Measurements from ENCODE around the gene POLR3C. TPM values are rescaled to one million over a fixed set of nuclear protein-coding genes. Genes with fewer than 3 reads are reported as not detected.
A peak's percentile ranks its signal among the peaks of the same experiment; 100 is the strongest.

POLR3C gene
- total RNA-seq, 6 experiments from 2014 or later = 31.4 to 39.1 (median 35.1) TPM

DNA sequence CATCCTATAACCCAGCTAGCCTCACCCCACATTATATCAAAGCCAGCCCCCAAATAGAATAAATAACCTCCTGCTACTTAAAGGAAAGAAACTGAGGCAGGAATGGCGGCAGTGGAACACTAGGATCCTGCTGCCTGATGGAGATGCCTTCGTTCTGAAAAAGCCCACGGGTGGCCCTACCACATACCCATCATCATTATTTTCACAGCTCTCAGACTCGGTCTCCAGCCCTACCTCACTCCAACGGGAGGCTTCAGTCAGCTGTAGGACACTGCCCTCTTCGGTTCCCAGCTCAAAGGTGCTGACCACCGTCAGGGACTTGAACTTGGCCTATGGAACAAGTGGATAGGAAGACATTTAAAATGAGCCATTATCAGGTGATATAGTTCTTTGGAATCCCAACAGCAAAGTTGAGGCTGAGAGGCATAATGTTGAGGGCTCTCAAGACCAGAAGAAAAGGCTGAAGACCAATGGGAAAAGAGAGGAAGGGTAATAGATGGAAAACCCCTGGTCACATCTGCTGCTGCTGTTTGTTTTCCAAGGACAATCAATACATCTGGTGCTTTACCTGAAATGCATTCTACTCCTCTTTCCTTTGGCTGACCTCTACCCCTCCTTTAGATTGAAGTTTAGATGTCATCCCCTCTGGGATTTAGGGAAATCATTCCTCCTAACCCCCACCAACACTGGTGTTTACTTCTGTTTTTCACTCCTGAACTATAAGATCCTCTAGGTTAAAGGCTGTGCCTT is 69.5 kb downstream of the POLR3C start:
- H3K27ac Mint-ChIP-seq = peak overlapping the region; percentile 100
- H3K36me3 Mint-ChIP-seq (ENCODE audit: low read depth) = peaks cover 6% of the 10 kb centered on the region; the same call in 1 of the 2 replicates
- H3K4me1 Mint-ChIP-seq (ENCODE audit: low read depth) = peaks cover 31% of the 10 kb centered on the region
- no peak overlapping the region for H3K4me3 Mint-ChIP-seq
- H3K9me3 Mint-ChIP-seq = no peaks in the 10 kb centered on the region
- no peak for DNase-seq
- TF ChIP-seq, protein P1, sequence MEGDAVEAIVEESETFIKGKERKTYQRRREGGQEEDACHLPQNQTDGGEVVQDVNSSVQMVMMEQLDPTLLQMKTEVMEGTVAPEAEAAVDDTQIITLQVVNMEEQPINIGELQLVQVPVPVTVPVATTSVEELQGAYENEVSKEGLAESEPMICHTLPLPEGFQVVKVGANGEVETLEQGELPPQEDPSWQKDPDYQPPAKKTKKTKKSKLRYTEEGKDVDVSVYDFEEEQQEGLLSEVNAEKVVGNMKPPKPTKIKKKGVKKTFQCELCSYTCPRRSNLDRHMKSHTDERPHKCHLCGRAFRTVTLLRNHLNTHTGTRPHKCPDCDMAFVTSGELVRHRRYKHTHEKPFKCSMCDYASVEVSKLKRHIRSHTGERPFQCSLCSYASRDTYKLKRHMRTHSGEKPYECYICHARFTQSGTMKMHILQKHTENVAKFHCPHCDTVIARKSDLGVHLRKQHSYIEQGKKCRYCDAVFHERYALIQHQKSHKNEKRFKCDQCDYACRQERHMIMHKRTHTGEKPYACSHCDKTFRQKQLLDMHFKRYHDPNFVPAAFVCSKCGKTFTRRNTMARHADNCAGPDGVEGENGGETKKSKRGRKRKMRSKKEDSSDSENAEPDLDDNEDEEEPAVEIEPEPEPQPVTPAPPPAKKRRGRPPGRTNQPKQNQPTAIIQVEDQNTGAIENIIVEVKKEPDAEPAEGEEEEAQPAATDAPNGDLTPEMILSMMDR (IDR thresholded peaks at IDR 0.05) = no peak
- H3K27me3 Mint-ChIP-seq (ENCODE audit: insufficient read depth) = peaks cover 1% of the 10 kb centered on the region; the same call in 1 of the 2 replicates

Small RNAs within 50 kb of the gene (microRNA-seq; reads per million reads assigned to microRNA genes)
- gene MIR6736 = not detected

Other genes starting within 250 kb of the POLR3C start
- 10 to 100 TPM; 17.1 to 22.0 (median 19.9) TPM for gene GPR89A, start 216.2 kb upstream of the POLR3C start, total RNA-seq (2021; fragmentation: NEBNext Ultra II Directional; extraction: Animal tissue kit (Norgen Biotek cat#: 25700))
- 1 to 10 TPM in 2 of 6 experiments, under 1 TPM in 4; 0.50 to 1.5 (median 0.88) TPM for gene PDZK1, start 116.8 kb upstream of the POLR3C start, total RNA-seq (2021; fragmentation: NEBNext Ultra II Directional; extraction: Animal tissue kit (Norgen Biotek cat#: 25700))
- gene CD160, start 104.7 kb upstream of the POLR3C start, total RNA-seq (2021; fragmentation: NEBNext Ultra II Directional; extraction: Animal tissue kit (Norgen Biotek cat#: 25700)) = not detected
- 10 to 100 TPM; 14.0 to 23.0 (median 21.2) TPM for gene RNF115, start 105 bp upstream of the POLR3C start, total RNA-seq (2021; fragmentation: NEBNext Ultra II Directional; extraction: Animal tissue kit (Norgen Biotek cat#: 25700))
- 1 to 10 TPM; 2.4 to 4.5 (median 3.6) TPM for gene NUDT17, start 21.4 kb downstream of the POLR3C start, total RNA-seq (2021; fragmentation: NEBNext Ultra II Directional; extraction: Animal tissue kit (Norgen Biotek cat#: 25700))
- gene PIAS3, start 34.9 kb downstream of the POLR3C start, total RNA-seq (2021; fragmentation: NEBNext Ultra II Directional; extraction: Animal tissue kit (Norgen Biotek cat#: 25700)) = 10 to 100 TPM; 45.2 to 53.8 (median 51.6) TPM
- 1 to 10 TPM in 4 of 6 experiments, under 1 TPM in 2; 0.75 to 2.0 (median 1.1) TPM for gene ANKRD35, start 61.7 kb downstream of the POLR3C start, total RNA-seq (2021; fragmentation: NEBNext Ultra II Directional; extraction: Animal tissue kit (Norgen Biotek cat#: 25700))
- 1 to 10 TPM in 4 of 6 experiments, under 1 TPM in 2; 0.78 to 1.3 (median 1.0) TPM for gene ITGA10, start 85.8 kb downstream of the POLR3C start, total RNA-seq (2021; fragmentation: NEBNext Ultra II Directional; extraction: Animal tissue kit (Norgen Biotek cat#: 25700))
- 10 to 100 TPM; 30.3 to 41.1 (median 35.6) TPM for gene PEX11B, start 94.5 kb downstream of the POLR3C start, total RNA-seq (2021; fragmentation: NEBNext Ultra II Directional; extraction: Animal tissue kit (Norgen Biotek cat#: 25700))
- gene RBM8A, start 103.3 kb downstream of the POLR3C start, total RNA-seq (2021; fragmentation: NEBNext Ultra II Directional; extraction: Animal tissue kit (Norgen Biotek cat#: 25700)) = 100 to 1,000 TPM; 135 to 166 (median 157) TPM
- 10 to 100 TPM; 51.0 to 59.6 (median 56.1) TPM for gene LIX1L, start 133.8 kb downstream of the POLR3C start, total RNA-seq (2021; fragmentation: NEBNext Ultra II Directional; extraction: Animal tissue kit (Norgen Biotek cat#: 25700))
- 10 to 100 TPM in 3 of 6 experiments, 1 to 10 TPM in 3; 8.1 to 14.9 (median 10.2) TPM for gene ANKRD34A, start 140.4 kb downstream of the POLR3C start, total RNA-seq (2021; fragmentation: NEBNext Ultra II Directional; extraction: Animal tissue kit (Norgen Biotek cat#: 25700))
- gene POLR3GL, start 140.5 kb downstream of the POLR3C start, total RNA-seq (2021; fragmentation: NEBNext Ultra II Directional; extraction: Animal tissue kit (Norgen Biotek cat#: 25700)) = 10 to 100 TPM; 23.5 to 29.3 (median 26.2) TPM
- 10 to 100 TPM; 49.2 to 78.0 (median 59.5) TPM for gene TXNIP, start 172.4 kb downstream of the POLR3C start, total RNA-seq (2021; fragmentation: NEBNext Ultra II Directional; extraction: Animal tissue kit (Norgen Biotek cat#: 25700))
- gene HJV, start 197.5 kb downstream of the POLR3C start, total RNA-seq (2021; fragmentation: NEBNext Ultra II Directional; extraction: Animal tissue kit (Norgen Biotek cat#: 25700)) = not detected

All from HFFc6 (cell line).